Loucy (cell line): ENCODE measurements around the gene CHD6.

Source experiments
- EZH2phosphoT487 ChIP-seq: fragments of 200-600 bp; IDR thresholded peaks from 2 replicates; pipeline ENCODE4 v1.6.1; 2018; ENCODE audit warnings: antibody characterized with exemption, mild to moderate bottlenecking, moderate library complexity, borderline replicate concordance
- TF ChIP-seq, protein P1 (sequence below): fragments of 200-600 bp; sonication (generic); conservative IDR thresholded peaks from 2 replicates; pipeline ENCODE4 v1.5.1; 2014; ENCODE audit warnings: mild to moderate bottlenecking, antibody characterized with exemption, low read length

DNA sequence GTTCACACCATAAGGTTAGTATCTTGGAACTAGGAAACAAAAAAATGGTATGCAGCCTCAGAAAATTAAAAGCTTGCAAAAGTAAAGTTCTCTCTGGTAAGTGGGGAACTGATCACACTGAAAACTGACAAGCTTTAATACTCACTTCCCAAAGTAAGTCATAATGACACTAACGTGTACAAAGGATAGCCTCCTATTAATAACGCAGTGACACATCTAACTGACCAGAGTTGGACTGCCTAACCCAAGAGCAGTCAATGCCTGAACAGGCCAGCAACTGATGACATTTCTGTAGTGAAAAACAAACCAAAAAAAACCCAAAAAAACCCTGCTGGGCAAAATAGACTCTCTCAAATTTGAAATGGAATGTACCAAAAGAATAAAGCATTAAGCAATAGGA is 30.7 kb downstream of the CHD6 start:
- TF ChIP-seq, protein P1, sequence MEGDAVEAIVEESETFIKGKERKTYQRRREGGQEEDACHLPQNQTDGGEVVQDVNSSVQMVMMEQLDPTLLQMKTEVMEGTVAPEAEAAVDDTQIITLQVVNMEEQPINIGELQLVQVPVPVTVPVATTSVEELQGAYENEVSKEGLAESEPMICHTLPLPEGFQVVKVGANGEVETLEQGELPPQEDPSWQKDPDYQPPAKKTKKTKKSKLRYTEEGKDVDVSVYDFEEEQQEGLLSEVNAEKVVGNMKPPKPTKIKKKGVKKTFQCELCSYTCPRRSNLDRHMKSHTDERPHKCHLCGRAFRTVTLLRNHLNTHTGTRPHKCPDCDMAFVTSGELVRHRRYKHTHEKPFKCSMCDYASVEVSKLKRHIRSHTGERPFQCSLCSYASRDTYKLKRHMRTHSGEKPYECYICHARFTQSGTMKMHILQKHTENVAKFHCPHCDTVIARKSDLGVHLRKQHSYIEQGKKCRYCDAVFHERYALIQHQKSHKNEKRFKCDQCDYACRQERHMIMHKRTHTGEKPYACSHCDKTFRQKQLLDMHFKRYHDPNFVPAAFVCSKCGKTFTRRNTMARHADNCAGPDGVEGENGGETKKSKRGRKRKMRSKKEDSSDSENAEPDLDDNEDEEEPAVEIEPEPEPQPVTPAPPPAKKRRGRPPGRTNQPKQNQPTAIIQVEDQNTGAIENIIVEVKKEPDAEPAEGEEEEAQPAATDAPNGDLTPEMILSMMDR, result no peak
- TF ChIP-seq EZH2phosphoT487, result no peak
